Activated naive CD8-positive, alpha-beta T cell treated with anti-CD3 and anti-CD28 coated beads, Interleukin-2, amount 10 ng/mL, durations not matched to agents 7 days and 5 days (primary cell): Measurements from ENCODE around the gene NKX1-2. TPM values are rescaled to one million over a fixed set of nuclear protein-coding genes. Genes with fewer than 3 reads are reported as not detected.

Experiments
- ATAC-seq: fragments of 150-1000 bp; cut with Tn5 transposase; one replicate; pipeline ENCODE4 v1.10.0; 2021; ENCODE audit warnings: low read depth, moderate library complexity
- POLR2A ChIA-PET: fragments of 350-600 bp; sonication (Branson Sonifier 250); formaldehyde crosslinking; loops from one replicate; lab custom pipeline; 2021; ENCODE audit warnings: antibody characterized with exemption; lab: Charles Lee
- DNase-seq: peaks from one replicate; pipeline ENCODE4 v3.0.0; 2021
- H3K27ac Mint-ChIP-seq: one replicate; pipeline ENCODE4 v1.8.0; 2022; ENCODE audit warnings: mild to moderate bottlenecking, mixed read lengths
- H3K27me3 Mint-ChIP-seq: one replicate; pipeline ENCODE4 v1.8.0; 2022; ENCODE audit warnings: mild to moderate bottlenecking, moderate library complexity, mixed read lengths
- H3K36me3 Mint-ChIP-seq: one replicate; pipeline ENCODE4 v1.8.0; 2021; ENCODE audit warnings: mild to moderate bottlenecking, mixed read lengths
- H3K4me1 Mint-ChIP-seq: one replicate; pipeline ENCODE4 v1.8.0; 2021; ENCODE audit warnings: mixed read lengths
- H3K4me3 Mint-ChIP-seq: one replicate; pipeline ENCODE4 v1.8.0; 2022; ENCODE audit warnings: mild to moderate bottlenecking, moderate library complexity, mixed read lengths
- H3K9me3 Mint-ChIP-seq: one replicate; pipeline ENCODE4 v1.8.0; 2021; ENCODE audit warnings: mixed read lengths
- total RNA-seq, 2 experiments: library from RNA; stranded (reverse); gene quantifications; one replicate each; pipeline ENCODE4 v1.2.3, GENCODE V29; 2021

NKX1-2 gene
- total RNA-seq, 2 experiments from 2014 or later, result not detected

GRCh38 chr10:124429576-124429975 lies 20.3 kb downstream of the NKX1-2 start:
- Mint-ChIP-seq H3K27ac (no peak overlapping the region), H3K9me3 (no peaks in the 10 kb centered on the region), H3K4me1 (no peaks in the 10 kb centered on the region), H3K27me3 (peaks cover 27% of the 10 kb centered on the region), H3K36me3 (no peaks in the 10 kb centered on the region), H3K4me3 (no peak overlapping the region)
- no peak for DNase-seq
- ATAC-seq, result no peak
- POLR2A ChIA-PET, result no interaction called here

GRCh38 chr10:124428207-124428777 lies 21.5 kb downstream of the NKX1-2 start:
- POLR2A ChIA-PET, result no interaction called here
- no peak for DNase-seq
- ATAC-seq, result no peak
- Mint-ChIP-seq H3K36me3 (no peaks in the 10 kb centered on the region), H3K9me3 (no peaks in the 10 kb centered on the region), H3K4me1 (no peaks in the 10 kb centered on the region), H3K27ac (no peak overlapping the region), H3K4me3 (no peak overlapping the region), H3K27me3 (peaks cover 35% of the 10 kb centered on the region)

DNA sequence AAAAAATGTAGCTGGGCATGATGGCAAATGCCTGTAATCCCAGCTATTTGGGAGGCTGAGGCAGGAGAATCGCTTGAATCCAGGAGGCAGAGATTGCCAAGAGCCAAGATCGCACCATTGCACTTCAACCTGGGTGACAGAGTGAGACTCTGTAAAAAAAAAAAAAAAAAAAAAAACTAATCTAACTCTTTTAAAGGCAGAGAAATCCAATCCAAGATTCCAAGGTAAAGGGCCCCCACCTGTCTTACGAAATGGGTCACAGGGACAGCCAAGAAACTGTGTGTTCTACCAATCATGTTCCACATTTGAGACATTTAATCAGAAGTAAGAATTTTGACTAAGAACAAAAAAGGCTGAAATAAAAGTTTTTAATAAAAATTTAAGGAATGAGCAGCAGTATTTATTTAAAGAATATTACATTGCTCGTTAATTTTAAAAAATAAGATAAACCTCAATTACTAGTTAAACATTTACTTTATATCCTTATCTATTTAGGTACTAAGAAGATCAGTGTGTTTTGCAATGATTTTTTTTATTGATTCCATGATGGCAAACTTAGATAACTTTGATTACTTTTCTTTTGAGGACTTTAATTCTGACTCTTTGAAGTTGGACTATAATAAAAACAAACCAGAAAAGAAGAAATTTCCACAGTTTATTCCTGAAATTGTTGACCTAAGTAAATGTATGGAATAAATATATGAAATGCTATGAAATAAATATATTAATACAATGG lies 24.4 kb downstream of the NKX1-2 start:
- POLR2A ChIA-PET, result interaction anchor here (1.0 kb wide), 1 partner anchor 9 kb away, joined by 5 read pairs; no protein-coding TSS in a partner anchor
- Mint-ChIP-seq H3K27me3 (peaks cover 34% of the 10 kb centered on the region), H3K36me3 (no peaks in the 10 kb centered on the region), H3K4me1 (no peaks in the 10 kb centered on the region), H3K4me3 (no peak overlapping the region), H3K9me3 (no peaks in the 10 kb centered on the region), H3K27ac (no peak overlapping the region)
- DNase-seq (no peak), ATAC-seq (no peak)

DNA sequence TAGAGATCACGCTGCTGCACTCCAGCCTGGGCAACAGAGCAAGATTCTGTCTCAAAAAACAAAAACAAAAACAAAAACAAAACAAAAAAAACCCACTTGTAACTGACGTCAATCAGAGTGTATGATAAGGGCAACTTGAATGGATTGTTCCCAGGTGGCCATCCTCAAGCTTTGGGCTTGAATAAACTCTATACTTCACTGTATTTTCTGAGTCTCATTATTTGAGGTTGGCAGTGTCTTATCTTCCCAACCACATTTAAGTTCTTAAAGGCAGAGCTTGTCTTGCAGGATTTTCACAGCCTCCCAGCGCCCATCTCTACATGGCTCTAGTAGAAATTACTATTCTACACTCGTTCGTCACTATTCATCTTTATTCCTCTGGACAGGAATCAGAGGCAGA lies 26.0 kb downstream of the NKX1-2 start:
- H3K4me3 Mint-ChIP-seq, result no peak overlapping the region
- H3K27me3 Mint-ChIP-seq, result peaks cover 38% of the 10 kb centered on the region
- POLR2A ChIA-PET, result no interaction called here
- H3K27ac Mint-ChIP-seq, result no peak overlapping the region
- peaks cover 3% of the 10 kb centered on the region for H3K4me1 Mint-ChIP-seq
- ATAC-seq, result no peak
- DNase-seq, result no peak
- no peaks in the 10 kb centered on the region for H3K36me3 Mint-ChIP-seq
- H3K9me3 Mint-ChIP-seq, result no peaks in the 10 kb centered on the region

DNA sequence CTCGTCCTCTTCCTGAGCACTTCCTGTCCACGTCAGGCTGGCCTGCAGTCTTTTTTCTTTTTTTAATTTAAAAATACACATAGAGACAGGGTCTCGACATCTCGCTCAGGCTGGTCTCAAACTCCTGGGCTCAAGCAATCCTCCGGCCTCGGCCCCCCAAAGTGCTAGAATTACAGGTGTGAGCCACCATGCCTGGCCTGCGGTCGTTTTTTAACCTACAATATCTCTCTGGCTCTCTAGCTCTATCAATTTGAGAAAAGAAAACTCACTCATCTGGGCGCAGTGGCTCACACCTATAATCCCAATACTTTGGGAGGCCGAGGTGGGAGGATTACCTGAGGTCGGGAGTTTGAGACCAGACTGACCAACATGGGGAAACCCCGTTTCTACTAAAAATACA lies 27.1 kb downstream of the NKX1-2 start:
- DNase-seq (no peak), ATAC-seq (no peak)
- Mint-ChIP-seq H3K4me1 (peaks cover 3% of the 10 kb centered on the region), H3K27me3 (peaks cover 29% of the 10 kb centered on the region), H3K4me3 (no peak overlapping the region), H3K36me3 (no peaks in the 10 kb centered on the region), H3K27ac (no peak overlapping the region), H3K9me3 (no peaks in the 10 kb centered on the region)
- POLR2A ChIA-PET, result no interaction called here

DNA sequence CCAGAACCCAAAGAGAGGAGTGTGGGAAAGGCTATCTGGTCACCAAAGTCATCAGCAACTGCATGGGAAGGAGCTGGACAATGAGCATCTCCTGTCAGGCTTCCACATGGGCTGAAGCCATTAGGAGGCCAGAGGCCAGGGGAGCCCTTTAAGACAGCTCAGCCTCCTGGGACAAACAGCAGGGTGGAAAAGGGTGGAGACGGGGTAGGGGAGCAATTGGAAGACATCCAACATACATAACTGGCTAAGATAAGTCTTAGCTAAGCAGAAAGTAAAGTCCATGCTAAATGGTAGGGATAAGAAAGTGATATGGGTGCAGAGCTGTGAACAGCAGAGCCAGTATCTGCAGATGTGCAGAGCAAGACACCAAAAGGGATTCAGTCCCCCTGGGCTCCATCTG lies 29.6 kb downstream of the NKX1-2 start:
- Mint-ChIP-seq H3K36me3 (no peaks in the 10 kb centered on the region), H3K9me3 (no peaks in the 10 kb centered on the region), H3K27me3 (peaks cover 20% of the 10 kb centered on the region), H3K4me1 (peaks cover 3% of the 10 kb centered on the region), H3K4me3 (no peak overlapping the region), H3K27ac (no peak overlapping the region)
- POLR2A ChIA-PET, result no interaction called here
- DNase-seq, result no peak
- ATAC-seq, result no peak

- H3K4me1 Mint-ChIP-seq, result peaks cover 3% of the 10 kb centered on the region
- ATAC-seq (no peak), DNase-seq (no peak)
- POLR2A ChIA-PET, result no interaction called here
- H3K36me3 Mint-ChIP-seq, result no peaks in the 10 kb centered on the region
- no peaks in the 10 kb centered on the region for H3K9me3 Mint-ChIP-seq
- peak overlapping the region; percentile 79 for H3K4me3 Mint-ChIP-seq
- peaks cover 20% of the 10 kb centered on the region for H3K27me3 Mint-ChIP-seq
- H3K27ac Mint-ChIP-seq, result peak overlapping the region; percentile 75
These were observed 30.2 kb downstream of the NKX1-2 start for GRCh38 chr10:124419635-124420034.

DNA sequence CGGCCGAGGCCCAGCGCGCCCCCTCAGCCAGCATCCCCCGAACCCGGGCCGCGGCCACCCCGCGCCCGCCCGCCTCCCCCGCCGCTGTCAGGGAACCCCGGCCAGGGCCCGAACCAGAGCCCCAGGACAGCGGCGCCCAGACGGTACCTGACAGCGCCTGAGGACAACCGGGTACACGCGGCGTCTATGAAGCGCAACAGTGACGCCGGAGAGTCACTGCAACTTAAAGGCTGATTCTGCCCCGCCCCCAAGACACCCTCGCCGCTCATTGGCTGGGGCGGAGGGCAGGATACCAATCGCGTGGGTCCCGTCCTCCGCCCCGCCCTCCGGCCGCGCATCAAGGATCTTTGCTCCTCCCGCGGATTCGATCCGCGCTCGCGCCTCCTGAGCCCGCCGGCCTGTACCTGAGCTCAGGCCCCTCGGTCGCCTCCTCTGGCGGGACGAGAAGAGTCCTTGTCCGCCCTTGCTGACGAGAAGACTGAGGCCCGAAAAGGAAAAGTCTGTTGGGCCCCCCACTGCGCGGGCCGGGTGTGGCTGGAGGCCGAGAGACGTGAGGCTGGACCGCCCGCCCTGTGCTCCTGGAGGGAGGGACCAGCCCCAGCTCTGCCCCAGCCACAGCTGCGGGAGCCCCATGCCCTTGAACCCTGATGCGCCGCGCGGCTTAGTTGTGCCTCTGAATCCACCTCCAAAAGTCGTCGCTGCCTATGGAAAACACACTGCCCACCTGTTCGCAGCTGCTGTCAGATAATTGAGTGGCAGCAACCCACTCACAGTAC lies 30.9 kb downstream of the NKX1-2 start, which contains the start of gene OAT:
TSS of gene OAT (minus strand) at position 198 of the 776 bp plus-strand sequence. CDS start 6,752 bp downstream, outside the sequence.
- ATAC-seq (peak; percentile 92), DNase-seq (peak; percentile 96)
- POLR2A ChIA-PET, result interaction anchor here (0.8 kb wide), 1 partner anchor 16 kb away, joined by 4 read pairs; no protein-coding TSS in a partner anchor
- H3K27ac Mint-ChIP-seq, result peak within 1 kb of the TSS; percentile 75
- H3K9me3 Mint-ChIP-seq, result no peaks in the 10 kb centered on the region
- peak within 1 kb of the TSS; percentile 80 for H3K4me3 Mint-ChIP-seq
- no peaks in the 10 kb centered on the region for H3K36me3 Mint-ChIP-seq
- H3K27me3 Mint-ChIP-seq, result peaks cover 17% of the 10 kb centered on the region
- H3K4me1 Mint-ChIP-seq, result peaks cover 3% of the 10 kb centered on the region

GRCh38 chr10:124417895-124418725 lies 31.7 kb downstream of the NKX1-2 start:
- H3K36me3 Mint-ChIP-seq, result no peaks in the 10 kb centered on the region
- DNase-seq, result peak; percentile 75
- POLR2A ChIA-PET, result interaction anchor here (1.4 kb wide), 1 partner anchor 15 kb away, joined by 5 read pairs; no protein-coding TSS in a partner anchor
- peak overlapping the region; percentile 21 for H3K27ac Mint-ChIP-seq
- H3K27me3 Mint-ChIP-seq, result peaks cover 12% of the 10 kb centered on the region
- H3K9me3 Mint-ChIP-seq, result no peaks in the 10 kb centered on the region
- peaks cover 3% of the 10 kb centered on the region for H3K4me1 Mint-ChIP-seq
- peak; percentile 55 for ATAC-seq
- H3K4me3 Mint-ChIP-seq, result peak overlapping the region; percentile 80

- Mint-ChIP-seq H3K9me3 (no peaks in the 10 kb centered on the region), H3K27ac (no peak overlapping the region), H3K27me3 (peaks cover 8% of the 10 kb centered on the region), H3K36me3 (peaks cover 3% of the 10 kb centered on the region), H3K4me3 (no peak overlapping the region), H3K4me1 (peaks cover 3% of the 10 kb centered on the region)
- no peak for ATAC-seq
- POLR2A ChIA-PET, result interaction anchor here (0.9 kb wide), 1 partner anchor 18 kb away, joined by 3 read pairs; no protein-coding TSS in a partner anchor
- no peak for DNase-seq
These were observed 33.1 kb downstream of the NKX1-2 start for GRCh38 chr10:124416733-124417132.

DNA sequence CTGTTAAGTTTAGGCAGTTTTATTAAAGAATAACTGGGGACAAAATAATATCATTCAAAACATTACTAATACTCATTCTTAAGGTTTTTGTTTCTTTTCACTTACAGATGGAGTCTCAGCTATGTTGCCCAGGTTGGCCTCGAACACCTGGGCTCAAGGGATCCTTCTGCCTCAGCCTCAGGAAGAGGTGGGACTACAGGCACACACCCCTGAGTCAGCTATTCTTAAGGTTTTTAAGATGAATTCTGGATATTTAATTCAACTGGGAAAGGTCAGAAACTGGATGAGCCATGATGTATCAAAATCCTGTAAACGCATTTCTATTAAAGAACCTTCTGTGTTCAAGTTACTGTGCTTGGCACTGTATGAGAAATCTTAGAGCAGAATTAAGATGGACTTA lies 34.6 kb downstream of the NKX1-2 start:
- Mint-ChIP-seq H3K36me3 (peaks cover 8% of the 10 kb centered on the region), H3K4me3 (no peak overlapping the region), H3K27me3 (peaks cover 3% of the 10 kb centered on the region), H3K27ac (no peak overlapping the region), H3K4me1 (peaks cover 3% of the 10 kb centered on the region), H3K9me3 (no peaks in the 10 kb centered on the region)
- no peak for DNase-seq
- POLR2A ChIA-PET, result interaction anchor here (0.8 kb wide), 1 partner anchor 12 kb away, joined by 3 read pairs; no protein-coding TSS in a partner anchor
- no peak for ATAC-seq

GRCh38 chr10:124414076-124414475 lies 35.8 kb downstream of the NKX1-2 start:
- no peaks in the 10 kb centered on the region for H3K4me1 Mint-ChIP-seq
- POLR2A ChIA-PET, result no interaction called here

More at GRCh38 chr10:124414076-124414475, 35.8 kb downstream of the NKX1-2 start:
- Mint-ChIP-seq H3K36me3 (peaks cover 12% of the 10 kb centered on the region), H3K4me3 (no peak overlapping the region), H3K27me3 (no peaks in the 10 kb centered on the region), H3K27ac (no peak overlapping the region), H3K9me3 (no peaks in the 10 kb centered on the region)
- DNase-seq (no peak), ATAC-seq (no peak)
